K562 (cell line): Measurements from ENCODE around the gene PRDM2.

Source experiments
- ARID4B ChIP-seq: sonication (generic); formaldehyde crosslinking; IDR thresholded peaks from 2 replicates; pipeline ENCODE4 v1.8.0; 2022; ENCODE audit warnings: mild to moderate bottlenecking, missing genetic modification reagents
- CTCF ChIP-seq, 3 experiments: IDR thresholded peaks in 2 of 3; conservative IDR thresholded peaks in 1 of 3; 2 replicates each; pipeline ENCODE4 v1.5.1; 2011 to 2012; ENCODE audit warnings: low read length in 3 of 3, mild to moderate bottlenecking in 3 of 3, control low read depth in 2 of 3, improper control_type of control experiment in 1 of 3, inconsistent platforms in 1 of 3, low read depth in 1 of 3, mixed read lengths in 1 of 3, moderate library complexity in 1 of 3; ENCODE audit not compliant: insufficient read depth in 2 of 3
- HBP1 ChIP-seq: fragments of 450-650 bp; formaldehyde crosslinking; IDR thresholded peaks from 2 replicates; pipeline ENCODE4 v1.4.0; 2022; ENCODE audit warnings: missing genetic modification characterization
- MAX ChIP-seq: sonication (generic); formaldehyde crosslinking; IDR thresholded peaks from 2 replicates; pipeline ENCODE4 v1.9.0; 2022; ENCODE audit warnings: mild to moderate bottlenecking, missing genetic modification reagents
- POLR2G ChIP-seq: fragments of 200-400 bp; formaldehyde crosslinking; IDR thresholded peaks from 2 replicates; pipeline ENCODE4 v1.6.1; 2017; ENCODE audit warnings: low read depth, mild to moderate bottlenecking, antibody characterized with exemption, low read length, moderate library complexity
- SP2 ChIP-seq: IDR thresholded peaks from 2 replicates; pipeline ENCODE4 v1.6.1; 2011; ENCODE audit warnings: mild to moderate bottlenecking, low read depth, low read length, moderate library complexity; ENCODE audit not compliant: poor library complexity, severe bottlenecking; ENCODE audit errors: extremely low read depth
- ZNF24 ChIP-seq: fragments of 450-650 bp; IDR thresholded peaks from 2 replicates; pipeline ENCODE4 v1.6.1; 2016
- ZNF274 ChIP-seq: IDR thresholded peaks from 2 replicates; pipeline ENCODE4 v1.6.1; 2011; ENCODE audit warnings: low read depth, mild to moderate bottlenecking, low read length, moderate library complexity, borderline replicate concordance
- ZNF280B ChIP-seq: fragments of 250-450 bp; sonication (Bioruptor Pico); IDR thresholded peaks from 2 replicates; pipeline ENCODE4 v1.5.1; 2021; ENCODE audit warnings: mild to moderate bottlenecking
- ZNF3 ChIP-seq: fragments of 250-450 bp; sonication (Bioruptor Pico); IDR thresholded peaks from 2 replicates; pipeline ENCODE4 v1.5.0; 2021; ENCODE audit warnings: mild to moderate bottlenecking, moderate library complexity
- ZNF592 ChIP-seq: fragments of 450-650 bp; IDR thresholded peaks from 2 replicates; pipeline ENCODE4 v1.6.1; 2017; ENCODE audit warnings: antibody characterized with exemption, mild to moderate bottlenecking

GRCh38 chr1:13730751-13731482 is 30.9 kb downstream of the PRDM2 start:
- TF ChIP-seq POLR2G = no peak
- no peak for TF ChIP-seq ZNF274
- TF ChIP-seq ARID4B = no peak
- no peak for TF ChIP-seq MAX
- TF ChIP-seq ZNF592 = no peak
- no peak for TF ChIP-seq ZNF280B
- TF ChIP-seq HBP1 (CRISPR knock-in tag) = no peak
- TF ChIP-seq CTCF (IDR thresholded peaks at IDR 0.05 in 2 of 3, conservative IDR thresholded peaks at IDR 0.05 in 1 of 3; ENCODE audit: insufficient read depth in 2 of 3, low read depth in 1 of 3, low read length in 3 of 3) = no peak
- TF ChIP-seq ZNF3 (CRISPR knock-in tag) = no peak
- TF ChIP-seq ZNF24 = no peak
- TF ChIP-seq SP2 = no peak
